ENCODE data around the gene CITED4. TPM values are rescaled to one million over a fixed set of nuclear protein-coding genes. Genes with fewer than 3 reads are reported as not detected.
A peak's percentile ranks its signal among the peaks of the same experiment; 100 is the strongest.

Gene CITED4
- total RNA-seq, 1 donor from 2014 or later: 0.98 TPM

DNA sequence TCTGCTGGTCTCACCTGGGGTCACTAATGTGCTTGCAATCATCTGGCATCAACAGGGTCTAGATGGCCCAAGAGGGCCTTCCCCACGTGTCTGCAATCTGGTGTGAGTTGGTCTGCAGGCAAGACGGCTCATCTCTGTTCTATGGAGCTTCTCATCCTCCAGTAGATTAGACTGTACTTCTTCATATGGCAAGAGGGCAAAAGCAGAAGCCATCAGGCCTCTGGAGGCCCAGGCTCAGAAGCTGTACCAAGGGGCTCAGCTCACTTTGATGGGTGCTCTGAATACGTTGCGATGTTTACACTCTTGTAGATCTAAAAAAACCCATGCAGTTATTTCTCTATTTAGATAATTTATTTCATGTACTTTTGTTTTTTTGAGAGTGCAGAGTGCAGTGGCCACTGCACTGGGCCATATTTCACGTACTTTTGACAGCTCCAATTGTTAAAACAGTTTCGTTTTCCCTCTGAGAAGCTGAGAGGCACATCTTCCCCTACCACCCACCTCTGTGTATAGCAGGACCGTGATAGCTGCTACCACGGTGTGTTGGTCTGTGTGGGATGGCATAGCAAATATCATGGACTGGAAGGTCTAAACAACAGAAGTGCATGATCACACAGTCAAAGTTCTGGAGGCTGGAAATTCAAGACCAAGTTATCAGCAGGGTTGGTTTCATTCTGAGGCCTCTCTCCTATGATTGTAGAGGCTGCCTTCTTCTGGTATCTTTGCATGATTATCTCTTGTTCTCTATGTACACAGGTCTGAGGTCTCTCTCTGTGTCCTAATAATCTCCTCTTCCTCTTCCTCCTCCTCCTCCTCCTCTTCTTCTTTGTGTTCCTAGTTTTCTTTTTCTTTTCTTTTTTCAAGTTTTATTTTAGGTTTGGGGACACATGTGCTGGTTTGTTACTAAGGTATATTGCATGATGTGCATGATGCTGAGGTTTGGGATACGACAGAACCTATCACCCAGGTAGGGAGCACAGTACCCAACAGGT lies 17.0 kb downstream of the CITED4 start:
- no peak for DNase-seq
- no peak for ATAC-seq (ENCODE audit: low read depth)
- H3K36me3 Mint-ChIP-seq (ENCODE audit: low read depth): no peaks in the 10 kb centered on the region
- H3K4me1 Mint-ChIP-seq: peaks cover 13% of the 10 kb centered on the region
- H3K27ac Mint-ChIP-seq: no peak overlapping the region
- peak overlapping the region; percentile 19 for H3K4me3 Mint-ChIP-seq
- intact Hi-C loops (cut with micrococcal nuclease): no loop called here
- CTCF ChIA-PET: interaction anchor here (1.0 to 3.0 kb wide), 2 partner anchors 68 to 71 kb away, joined by 3 to 18 read pairs; no protein-coding TSS in a partner anchor
- peaks cover 5% of the 10 kb centered on the region for H3K9me3 Mint-ChIP-seq
- peaks cover 13% of the 10 kb centered on the region for H3K27me3 Mint-ChIP-seq
- TF ChIP-seq, protein P1, sequence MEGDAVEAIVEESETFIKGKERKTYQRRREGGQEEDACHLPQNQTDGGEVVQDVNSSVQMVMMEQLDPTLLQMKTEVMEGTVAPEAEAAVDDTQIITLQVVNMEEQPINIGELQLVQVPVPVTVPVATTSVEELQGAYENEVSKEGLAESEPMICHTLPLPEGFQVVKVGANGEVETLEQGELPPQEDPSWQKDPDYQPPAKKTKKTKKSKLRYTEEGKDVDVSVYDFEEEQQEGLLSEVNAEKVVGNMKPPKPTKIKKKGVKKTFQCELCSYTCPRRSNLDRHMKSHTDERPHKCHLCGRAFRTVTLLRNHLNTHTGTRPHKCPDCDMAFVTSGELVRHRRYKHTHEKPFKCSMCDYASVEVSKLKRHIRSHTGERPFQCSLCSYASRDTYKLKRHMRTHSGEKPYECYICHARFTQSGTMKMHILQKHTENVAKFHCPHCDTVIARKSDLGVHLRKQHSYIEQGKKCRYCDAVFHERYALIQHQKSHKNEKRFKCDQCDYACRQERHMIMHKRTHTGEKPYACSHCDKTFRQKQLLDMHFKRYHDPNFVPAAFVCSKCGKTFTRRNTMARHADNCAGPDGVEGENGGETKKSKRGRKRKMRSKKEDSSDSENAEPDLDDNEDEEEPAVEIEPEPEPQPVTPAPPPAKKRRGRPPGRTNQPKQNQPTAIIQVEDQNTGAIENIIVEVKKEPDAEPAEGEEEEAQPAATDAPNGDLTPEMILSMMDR (IDR thresholded peaks at IDR 0.05): no peak
- POLR2A ChIA-PET: interaction anchor here (0.6 kb wide), 1 partner anchor 1518 kb away, joined by 3 read pairs; no protein-coding TSS in a partner anchor

DNA sequence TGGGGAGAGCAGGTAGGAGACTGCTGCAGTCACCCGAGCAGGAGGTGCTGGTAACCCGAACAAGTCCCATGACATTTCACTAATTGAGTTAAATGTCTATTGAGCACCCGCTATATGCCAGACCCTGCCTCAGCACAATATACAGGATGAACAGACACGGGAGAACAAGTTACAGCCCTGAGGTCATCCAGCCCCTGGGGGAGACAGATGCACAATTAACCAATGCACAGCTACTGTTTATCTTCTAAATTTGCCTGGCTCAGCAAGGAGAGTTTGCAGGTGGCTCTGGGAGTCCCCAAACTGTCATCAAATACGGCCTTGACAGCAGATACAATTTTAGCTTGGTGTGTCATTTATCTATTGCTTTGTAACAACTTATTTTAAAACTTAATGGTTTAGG lies 18.1 kb downstream of the CITED4 start:
- POLR2A ChIA-PET: no interaction called here
- H3K4me1 Mint-ChIP-seq: peaks cover 8% of the 10 kb centered on the region

DNA sequence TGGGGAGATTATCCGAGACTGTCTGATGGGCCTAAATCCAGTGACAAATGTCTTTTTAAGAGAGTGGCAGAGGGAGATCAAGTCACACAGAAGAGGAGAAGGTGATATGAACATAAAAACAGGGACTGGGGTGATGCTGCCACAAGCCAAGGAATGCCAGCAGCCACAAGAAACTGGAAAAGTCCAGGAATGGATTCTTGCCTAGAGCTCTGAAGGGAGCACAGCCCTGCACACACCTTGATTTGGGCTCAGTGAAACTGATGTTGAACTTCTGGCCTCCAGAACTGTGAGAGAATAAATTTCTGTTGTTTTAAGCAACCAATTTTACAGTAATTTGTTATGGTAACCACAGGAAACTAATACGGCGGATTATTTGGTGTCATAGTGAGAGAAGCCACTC lies 19.5 kb downstream of the CITED4 start:
- no peak overlapping the region for H3K27ac Mint-ChIP-seq
- CTCF ChIA-PET: interaction anchor here (1.0 kb wide), 1 partner anchor 65 kb away, joined by 3 read pairs; no protein-coding TSS in a partner anchor

More for the DNA sequence above, 18.1 kb downstream of the CITED4 start:
- ATAC-seq (ENCODE audit: low read depth): no peak
- peaks cover 5% of the 10 kb centered on the region for H3K9me3 Mint-ChIP-seq
- H3K4me3 Mint-ChIP-seq: no peak overlapping the region
- peaks cover 13% of the 10 kb centered on the region for H3K27me3 Mint-ChIP-seq
- TF ChIP-seq, protein P1 (IDR thresholded peaks at IDR 0.05): no peak
- intact Hi-C loops (cut with micrococcal nuclease): no loop called here
- no peaks in the 10 kb centered on the region for H3K36me3 Mint-ChIP-seq (ENCODE audit: low read depth)
- DNase-seq: no peak
- H3K27ac Mint-ChIP-seq: no peak overlapping the region
- CTCF ChIA-PET: interaction anchor here (1.0 to 3.0 kb wide), 2 partner anchors 67 to 70 kb away, joined by 3 to 18 read pairs; no protein-coding TSS in a partner anchor

DNA sequence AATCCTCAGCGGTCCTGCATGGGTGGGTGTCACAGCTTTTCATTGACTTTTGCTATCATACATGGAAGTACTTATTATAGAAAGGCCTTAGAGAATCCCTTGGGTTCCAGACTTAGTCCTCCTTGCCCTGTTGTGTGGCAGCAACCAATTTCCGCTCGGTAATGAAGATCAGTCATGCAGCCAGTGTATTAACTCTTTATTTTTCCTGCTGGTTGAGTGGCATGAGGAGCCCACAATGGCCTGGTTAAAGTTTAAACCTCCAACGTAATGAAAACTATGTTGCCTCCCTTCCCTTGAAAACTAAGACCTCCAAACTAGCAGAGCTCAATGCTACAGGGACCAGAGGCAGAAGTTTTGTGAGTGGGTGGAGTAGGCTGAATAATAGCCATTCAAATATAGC lies 20.0 kb downstream of the CITED4 start:
- DNase-seq (no peak), ATAC-seq (ENCODE audit: low read depth) (no peak)
- Mint-ChIP-seq H3K4me1 (peaks cover 8% of the 10 kb centered on the region), H3K4me3 (no peak overlapping the region), H3K27me3 (peaks cover 13% of the 10 kb centered on the region), H3K27ac (no peak overlapping the region), H3K36me3 (ENCODE audit: low read depth) (no peaks in the 10 kb centered on the region), H3K9me3 (peaks cover 5% of the 10 kb centered on the region)
- TF ChIP-seq, protein P1 (IDR thresholded peaks at IDR 0.05): no peak
- intact Hi-C loops (cut with micrococcal nuclease): no loop called here
- POLR2A ChIA-PET: no interaction called here
- CTCF ChIA-PET: interaction anchor here (1.0 kb wide), 1 partner anchor 64 kb away, joined by 3 read pairs; no protein-coding TSS in a partner anchor

More for the DNA sequence above, 19.5 kb downstream of the CITED4 start:
- TF ChIP-seq, protein P1 (IDR thresholded peaks at IDR 0.05): no peak
- Mint-ChIP-seq H3K36me3 (ENCODE audit: low read depth) (no peaks in the 10 kb centered on the region), H3K4me1 (peaks cover 8% of the 10 kb centered on the region), H3K4me3 (no peak overlapping the region), H3K27me3 (peaks cover 13% of the 10 kb centered on the region), H3K9me3 (peaks cover 5% of the 10 kb centered on the region)
- ATAC-seq (ENCODE audit: low read depth) (no peak), DNase-seq (no peak)
- POLR2A ChIA-PET: no interaction called here
- intact Hi-C loops (cut with micrococcal nuclease): no loop called here

DNA sequence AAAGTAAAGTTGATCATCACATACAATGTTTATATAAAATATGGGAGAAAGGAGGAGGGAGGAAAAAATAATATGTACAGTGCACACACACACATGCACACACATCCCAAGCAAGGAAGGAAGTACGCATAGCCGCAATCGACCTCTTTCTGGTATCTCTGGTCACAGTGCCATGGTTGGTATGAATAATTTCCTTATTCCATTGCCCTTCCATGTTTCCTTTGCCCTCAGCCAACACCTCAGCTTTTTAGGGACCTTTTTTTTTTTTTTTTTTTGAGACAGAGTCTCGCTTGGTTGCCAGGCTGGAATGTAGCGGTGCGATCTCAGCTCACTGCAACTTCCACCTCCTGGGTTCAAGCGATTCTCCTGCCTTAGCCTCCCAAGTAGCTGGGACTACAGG lies 20.6 kb downstream of the CITED4 start:
- intact Hi-C loops (cut with micrococcal nuclease): loop anchor here (2.0 kb wide), 1 partner anchor 17 kb away; no protein-coding TSS in a partner anchor
- POLR2A ChIA-PET: no interaction called here
- TF ChIP-seq, protein P1 (IDR thresholded peaks at IDR 0.05): no peak
- ATAC-seq (ENCODE audit: low read depth): no peak
- H3K27ac Mint-ChIP-seq: no peak overlapping the region
- CTCF ChIA-PET: no interaction called here
- peaks cover 5% of the 10 kb centered on the region for H3K9me3 Mint-ChIP-seq
- H3K4me1 Mint-ChIP-seq: peaks cover 8% of the 10 kb centered on the region
- H3K27me3 Mint-ChIP-seq: peaks cover 13% of the 10 kb centered on the region
- H3K4me3 Mint-ChIP-seq: no peak overlapping the region
- no peaks in the 10 kb centered on the region for H3K36me3 Mint-ChIP-seq (ENCODE audit: low read depth)
- no peak for DNase-seq

Measured in activated B cell treated with CpG ODN at 0.5 μM for 24 hours (primary cell).